ENCODE measurements around the gene MAEA.

The MAEA gene

GRCh38 chr4:1285151-1285789 lies 4.4 kb upstream of the MAEA start:
- ChIA-PET CTCF (interaction anchor here (0.8 to 4.1 kb wide), 9 partner anchors 17 to 158 kb away, joined by 3 to 18 read pairs (median 6); no protein-coding TSS in a partner anchor), POLR2A (no interaction called here)
- TF ChIP-seq CTCF (IDR thresholded peaks at IDR 0.05; ENCODE audit: insufficient read depth, low read length, missing control alignments): no peak
- no peak for DNase-seq (ENCODE audit: low read depth, low spot score)
- no peak overlapping the region for H3K4me3 ChIP-seq (ENCODE audit: low read depth, low read length)

- DNase-seq (ENCODE audit: low read depth, low spot score): no peak
- ChIA-PET POLR2A (no interaction called here), CTCF (interaction anchor here (0.7 to 4.1 kb wide), 10 partner anchors 8 to 159 kb away, joined by 3 to 18 read pairs (median 4); no protein-coding TSS in a partner anchor)
- TF ChIP-seq CTCF (IDR thresholded peaks at IDR 0.05; ENCODE audit: insufficient read depth, low read length, missing control alignments): peak; percentile 19
- no peak overlapping the region for H3K4me3 ChIP-seq (ENCODE audit: low read depth, low read length)
Observed at GRCh38 chr4:1285790-1286553, 3.7 kb upstream of the MAEA start.

GRCh38 chr4:1288786-1289185 lies 905 bp upstream of the MAEA start:
- TF ChIP-seq CTCF (IDR thresholded peaks at IDR 0.05; ENCODE audit: insufficient read depth, low read length, missing control alignments): no peak
- no peak for DNase-seq (ENCODE audit: low read depth, low spot score)
- ChIA-PET CTCF (interaction anchor here (3.3 to 4.1 kb wide), 2 partner anchors 122 to 158 kb away, joined by 14 to 18 read pairs; no protein-coding TSS in a partner anchor), POLR2A (interaction anchor here (1.3 to 2.2 kb wide), 2 partner anchors 12 to 21 kb away, joined by 8 to 10 read pairs; no protein-coding TSS in a partner anchor)
- peak overlapping the region; percentile 67 for H3K4me3 ChIP-seq (ENCODE audit: low read depth, low read length)

GRCh38 chr4:1290165-1290977 lies 680 bp downstream of the MAEA start:
- peak overlapping the region; percentile 79 for H3K4me3 ChIP-seq (ENCODE audit: low read depth, low read length)
- no peak for DNase-seq (ENCODE audit: low read depth, low spot score)
- TF ChIP-seq CTCF (IDR thresholded peaks at IDR 0.05; ENCODE audit: insufficient read depth, low read length, missing control alignments): no peak
- CTCF ChIA-PET: interaction anchor here (0.9 to 3.3 kb wide), 5 partner anchors 9 to 159 kb away, joined by 3 to 14 read pairs (median 3); no protein-coding TSS in a partner anchor
- POLR2A ChIA-PET: interaction anchor here (0.8 to 2.2 kb wide), 4 partner anchors 10 to 74 kb away, joined by 3 to 10 read pairs (median 6); no protein-coding TSS in a partner anchor

GRCh38 chr4:1291091-1291490 lies 1.4 kb downstream of the MAEA start:
- DNase-seq (ENCODE audit: low read depth, low spot score): no peak
- H3K4me3 ChIP-seq (ENCODE audit: low read depth, low read length): peak overlapping the region; percentile 79
- no peak for TF ChIP-seq CTCF (IDR thresholded peaks at IDR 0.05; ENCODE audit: insufficient read depth, low read length, missing control alignments)
- CTCF ChIA-PET: interaction anchor here (0.9 to 1.7 kb wide), 6 partner anchors 9 to 159 kb away, joined by 3 to 5 read pairs (median 4); no protein-coding TSS in a partner anchor
- POLR2A ChIA-PET: interaction anchor here (1.4 to 2.2 kb wide), 2 partner anchors 10 to 18 kb away, joined by 4 to 10 read pairs; no protein-coding TSS in a partner anchor

Data from AG04449 (cell line).